Measurements from ENCODE around the gene WDR90. TPM values are rescaled to one million over a fixed set of nuclear protein-coding genes. Genes with fewer than 3 reads are reported as not detected.

The WDR90 gene
- total and polyA plus RNA-seq, 12 donors, result 3.0 to 162 (median 26.9) TPM

- H3K4me1 ChIP-seq (replicated peaks in 1 of 2), result peaks cover 70 to 74% of the 10 kb centered on the region in 2 donors
- H3K4me3 ChIP-seq, result no peak overlapping the region
- peak in 6 of 7 donors; percentile 83 to 91 (median 89) for DNase-seq
- intact Hi-C loops (cut with DNase I), result no loop called here
- H3K27ac ChIP-seq, result peak overlapping the region; percentile 37 to 95 (median 74)
- 53 to 63% (median 61%) methylated on average over 25 to 32 of the region's 32 CpGs for WGBS, 4 donors
- H3K9me3 ChIP-seq (replicated peaks in 1 of 3), result no peaks in the 10 kb centered on the region
- no peaks in the 10 kb centered on the region for H3K27me3 ChIP-seq
- TF ChIP-seq, protein P1, sequence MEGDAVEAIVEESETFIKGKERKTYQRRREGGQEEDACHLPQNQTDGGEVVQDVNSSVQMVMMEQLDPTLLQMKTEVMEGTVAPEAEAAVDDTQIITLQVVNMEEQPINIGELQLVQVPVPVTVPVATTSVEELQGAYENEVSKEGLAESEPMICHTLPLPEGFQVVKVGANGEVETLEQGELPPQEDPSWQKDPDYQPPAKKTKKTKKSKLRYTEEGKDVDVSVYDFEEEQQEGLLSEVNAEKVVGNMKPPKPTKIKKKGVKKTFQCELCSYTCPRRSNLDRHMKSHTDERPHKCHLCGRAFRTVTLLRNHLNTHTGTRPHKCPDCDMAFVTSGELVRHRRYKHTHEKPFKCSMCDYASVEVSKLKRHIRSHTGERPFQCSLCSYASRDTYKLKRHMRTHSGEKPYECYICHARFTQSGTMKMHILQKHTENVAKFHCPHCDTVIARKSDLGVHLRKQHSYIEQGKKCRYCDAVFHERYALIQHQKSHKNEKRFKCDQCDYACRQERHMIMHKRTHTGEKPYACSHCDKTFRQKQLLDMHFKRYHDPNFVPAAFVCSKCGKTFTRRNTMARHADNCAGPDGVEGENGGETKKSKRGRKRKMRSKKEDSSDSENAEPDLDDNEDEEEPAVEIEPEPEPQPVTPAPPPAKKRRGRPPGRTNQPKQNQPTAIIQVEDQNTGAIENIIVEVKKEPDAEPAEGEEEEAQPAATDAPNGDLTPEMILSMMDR (IDR thresholded peaks at IDR 0.05), result no peak
- TF ChIP-seq POLR2A (IDR thresholded peaks at IDR 0.05), result peak in 1 of 2 donors; percentile 36
- no peaks in the 10 kb centered on the region for H3K36me3 ChIP-seq (replicated peaks in 1 of 2)
These were observed 3.1 kb upstream of the WDR90 start for GRCh38 chr16:645852-646678.

DNA sequence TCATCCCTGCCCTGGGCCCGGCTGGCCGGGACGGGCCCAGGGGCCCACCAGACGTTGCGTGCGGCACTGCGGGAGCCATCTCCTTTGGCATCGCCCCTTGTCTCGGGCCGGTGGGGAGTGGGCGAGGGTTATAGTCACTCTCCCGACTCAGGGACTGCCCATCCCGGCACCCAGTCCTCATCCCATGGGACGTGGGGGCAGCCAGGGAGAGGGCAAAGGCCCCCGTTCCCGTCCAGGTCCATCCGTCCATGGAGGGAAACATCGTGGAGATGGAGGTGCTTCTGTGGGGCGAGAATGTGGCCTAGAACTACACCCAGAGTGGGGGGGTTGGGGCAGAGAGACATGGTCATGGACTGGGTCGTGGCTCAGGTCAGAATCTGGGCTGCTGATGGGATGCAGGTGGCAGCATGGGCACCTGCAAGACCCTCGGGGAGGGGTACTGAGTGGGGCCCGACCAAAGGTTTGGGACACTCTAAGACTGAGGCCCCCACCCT is 2.4 kb upstream of the WDR90 start:
- Histone ChIP-seq H3K27ac (peak overlapping the region; percentile 37 to 95 (median 74)), H3K4me3 (no peak overlapping the region), H3K4me1 (replicated peaks in 1 of 2) (peaks cover 70 to 80% of the 10 kb centered on the region in 2 donors), H3K36me3 (replicated peaks in 1 of 2) (no peaks in the 10 kb centered on the region), H3K27me3 (no peaks in the 10 kb centered on the region), H3K9me3 (replicated peaks in 1 of 3) (no peaks in the 10 kb centered on the region)
- WGBS, 4 donors, result 74 to 88% (median 80%) methylated on average over 14 to 22 of the region's 22 CpGs
- intact Hi-C loops (cut with DNase I), result no loop called here
- DNase-seq, result no peak
- TF ChIP-seq, protein P1 (IDR thresholded peaks at IDR 0.05), result no peak
- no peak for TF ChIP-seq POLR2A (IDR thresholded peaks at IDR 0.05)

- Histone ChIP-seq H3K27me3 (no peaks in the 10 kb centered on the region), H3K4me1 (replicated peaks in 1 of 2) (peaks cover 73 to 85% of the 10 kb centered on the region in 2 donors), H3K27ac (peak overlapping the region in 4 of 5 donors; percentile 47 to 95 (median 80)), H3K9me3 (replicated peaks in 1 of 3) (no peaks in the 10 kb centered on the region), H3K36me3 (replicated peaks in 1 of 2) (no peaks in the 10 kb centered on the region), H3K4me3 (no peak overlapping the region)
- TF ChIP-seq POLR2A (IDR thresholded peaks at IDR 0.05), result no peak
- peak in 2 of 7 donors; percentile 55 to 70 for DNase-seq
- 62 to 74% (median 74%) methylated on average over 10 to 25 of the region's 25 CpGs for WGBS, 4 donors
- intact Hi-C loops (cut with DNase I), result no loop called here
These were observed 1.8 kb upstream of the WDR90 start for GRCh38 chr16:647173-647902.

DNA sequence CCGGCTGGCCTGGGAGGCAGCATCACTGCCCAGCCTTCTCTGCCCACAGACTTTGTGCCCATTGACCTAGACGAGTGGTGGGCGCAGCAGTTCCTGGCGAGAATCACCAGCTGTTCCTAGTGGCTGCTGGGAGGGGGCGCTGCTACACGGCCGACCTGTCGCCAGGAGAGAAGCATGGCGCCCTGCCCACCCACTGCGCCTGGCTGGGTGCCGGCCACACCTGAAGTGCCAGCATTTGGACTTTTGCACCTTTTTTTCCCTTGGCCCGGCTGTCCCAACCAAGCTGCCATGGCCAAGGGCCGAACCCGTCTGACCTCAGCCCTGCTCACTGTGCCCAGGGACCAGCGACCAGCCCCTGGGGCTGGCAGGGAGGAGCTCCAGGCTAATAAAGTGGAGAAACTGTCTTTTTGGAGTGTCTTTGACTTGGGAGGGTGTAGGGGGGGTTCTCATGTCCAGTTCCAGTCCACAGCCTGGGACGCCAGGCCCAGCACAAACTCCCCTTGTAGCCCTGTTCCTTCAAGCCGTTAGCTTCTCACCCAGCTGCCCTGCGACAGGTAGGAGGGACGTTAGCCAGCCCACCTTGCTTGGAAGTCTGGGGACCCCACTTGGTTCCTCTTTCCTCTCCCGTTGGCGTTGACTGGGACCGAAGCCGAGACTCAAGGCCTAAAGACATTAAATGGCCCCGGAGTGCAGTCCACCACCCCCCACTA is 939 bp upstream of the WDR90 start:
- TF ChIP-seq, protein P1 (IDR thresholded peaks at IDR 0.05), result peak in 4 of 6 experiments; percentile 10 to 44 (median 24)
- no peak for TF ChIP-seq POLR2A (IDR thresholded peaks at IDR 0.05)
- Histone ChIP-seq H3K9me3 (replicated peaks in 1 of 3) (no peaks in the 10 kb centered on the region), H3K4me1 (replicated peaks in 1 of 2) (peaks cover 73 to 81% of the 10 kb centered on the region in 2 donors), H3K27me3 (no peaks in the 10 kb centered on the region), H3K4me3 (peak overlapping the region in 2 of 4 donors; percentile 33 to 64), H3K36me3 (replicated peaks in 1 of 2) (no peaks in the 10 kb centered on the region), H3K27ac (peak overlapping the region; percentile 68 to 95 (median 85))
- intact Hi-C loops (cut with DNase I), result no loop called here
- peak in 3 of 7 donors; percentile 48 to 73 (median 65) for DNase-seq
- WGBS, 4 donors, result 46 to 50% (median 48%) methylated on average over 12 to 24 of the region's 24 CpGs

Measured in adrenal gland (tissue), 12 donors.